Thoracic aorta (tissue), 2 donors: Measurements from ENCODE around the gene KIR2DL1. TPM values are rescaled to one million over a fixed set of nuclear protein-coding genes. Genes with fewer than 3 reads are reported as not detected.
"Not testable (repeated sequence)": the region's sequence is repeated elsewhere in the genome, so short reads cannot be mapped to it uniquely, and the experiment has no call there.

Experiments used
- ATAC-seq: fragments of 150-250 bp; one replicate; pipeline ENCODE4 v1.8.0; 2017; ENCODE audit warnings: low read depth; ENCODE audit not compliant: insufficient number of reproducible peaks, low FRiP score
- DNase-seq: peaks from one replicate; pipeline ENCODE4 v3.0.0-alpha.2; 2020; ENCODE audit warnings: low spot score
- H3K27ac ChIP-seq, 2 donors: fragments of 200-600 bp; sonication (generic); 1 replicate in 1 of 2; 2 replicates in 1 of 2; pipeline ENCODE4 v1.5.1; 2016; ENCODE audit warnings: mild to moderate bottlenecking in 2 of 2, moderate library complexity in 2 of 2
- H3K27me3 ChIP-seq: fragments of 200-600 bp; sonication (generic); replicated peaks from 2 replicates; pipeline ENCODE4 v1.6.0; 2016; ENCODE audit warnings: mild to moderate bottlenecking; ENCODE audit not compliant: insufficient read depth
- H3K36me3 ChIP-seq: fragments of 200-600 bp; sonication (generic); one replicate; pipeline ENCODE4 v1.5.1; 2016
- H3K4me1 ChIP-seq, 2 donors: fragments of 200-600 bp; sonication (generic); 1 replicate in 1 of 2; 2 replicates in 1 of 2; pipeline versions ENCODE4 v1.5.1 to v1.6.0; 2016; ENCODE audit warnings: low read depth in 2 of 2, mild to moderate bottlenecking in 1 of 2; ENCODE audit not compliant: control insufficient read depth in 1 of 2
- H3K4me3 ChIP-seq: fragments of 200-600 bp; sonication (generic); 2 replicates; pipeline ENCODE4 v1.5.1; 2016; ENCODE audit warnings: mild to moderate bottlenecking
- H3K9me3 ChIP-seq: fragments of 200-600 bp; sonication (generic); 2 replicates; pipeline ENCODE4 v1.5.1; 2016
- CTCF ChIP-seq: fragments of 200-600 bp; sonication (generic); IDR thresholded peaks from one replicate; pipeline ENCODE4 v1.5.1; 2019; ENCODE audit warnings: antibody characterized with exemption
- total RNA-seq, 2 donors: library from RNA; depleted of rRNA; stranded (reverse); fragments of >200 nt; gene quantifications; one replicate each; pipeline versions ENCODE4 v1.1.0 to v1.2.3, GENCODE V29; 2016

Gene KIR2DL1
- total RNA-seq, 2 donors from 2014 or later: not detected

DNA sequence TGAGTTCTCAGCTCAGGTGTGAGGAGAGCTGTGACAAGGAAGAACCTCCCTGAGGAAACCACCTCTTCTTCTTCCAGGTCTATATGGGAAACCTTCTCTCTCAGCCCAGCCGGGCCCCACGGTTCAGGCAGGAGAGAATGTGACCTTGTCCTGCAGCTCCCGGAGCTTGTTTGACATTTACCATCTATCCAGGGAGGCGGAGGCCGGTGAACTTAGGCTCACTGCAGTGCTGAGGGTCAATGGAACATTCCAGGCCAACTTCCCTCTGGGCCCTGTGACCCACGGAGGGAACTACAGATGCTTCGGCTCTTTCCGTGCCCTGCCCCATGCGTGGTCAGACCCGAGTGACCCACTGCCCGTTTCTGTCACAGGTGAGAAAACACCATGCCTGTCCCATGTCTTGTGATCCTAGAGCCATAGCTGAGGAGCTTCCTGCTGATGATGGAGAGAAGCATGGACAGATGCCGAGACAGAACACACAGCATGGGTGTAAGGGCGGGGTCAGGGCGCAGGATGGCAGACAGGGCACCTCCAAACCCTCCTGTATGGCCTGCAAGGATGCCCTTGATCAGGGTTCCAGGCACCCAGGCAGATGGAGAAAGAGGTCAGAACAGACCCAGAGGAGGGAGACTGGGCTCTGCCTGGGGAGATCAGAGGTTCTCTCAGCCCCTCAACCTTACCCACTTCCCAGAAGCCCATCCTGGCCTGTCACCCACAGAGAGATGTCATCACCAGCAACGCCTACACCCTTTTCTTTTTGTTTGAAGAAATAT, 40.0 kb upstream of the KIR2DL1 start:
- TF ChIP-seq CTCF: no peak
- DNase-seq (no peak), ATAC-seq (no peak)
- Histone ChIP-seq H3K9me3 (no peaks in the 10 kb centered on the region), H3K27ac (no peak overlapping the region), H3K27me3 (no peaks in the 10 kb centered on the region), H3K36me3 (no peaks in the 10 kb centered on the region), H3K4me3 (no peak overlapping the region), H3K4me1 (no peaks in the 10 kb centered on the region)

DNA sequence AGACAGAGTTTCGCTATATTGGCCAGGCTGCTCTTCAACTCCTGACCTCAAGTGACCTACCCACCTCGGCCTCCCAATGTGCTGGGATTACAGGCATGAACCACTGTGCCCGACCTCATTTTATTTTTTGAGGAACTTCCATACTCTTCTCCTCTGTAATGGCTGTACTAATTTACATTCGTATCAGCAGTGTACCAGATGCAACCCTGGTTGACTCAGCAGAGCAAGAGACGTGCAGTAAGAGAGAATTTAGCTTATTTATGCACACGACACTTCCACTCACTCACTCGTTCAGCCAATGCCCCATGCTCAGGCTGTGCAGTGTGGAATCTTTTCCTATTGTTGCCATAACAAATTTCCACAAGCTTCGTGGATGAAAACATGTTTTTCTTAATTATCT, 38.4 kb upstream of the KIR2DL1 start:
- no peaks in the 10 kb centered on the region for H3K4me1 ChIP-seq
- no peaks in the 10 kb centered on the region for H3K36me3 ChIP-seq
- H3K27ac ChIP-seq: no peak overlapping the region
- TF ChIP-seq CTCF: no peak
- ATAC-seq (no peak), DNase-seq (no peak)
- no peaks in the 10 kb centered on the region for H3K27me3 ChIP-seq
- H3K4me3 ChIP-seq: no peak overlapping the region
- H3K9me3 ChIP-seq: no peaks in the 10 kb centered on the region

DNA sequence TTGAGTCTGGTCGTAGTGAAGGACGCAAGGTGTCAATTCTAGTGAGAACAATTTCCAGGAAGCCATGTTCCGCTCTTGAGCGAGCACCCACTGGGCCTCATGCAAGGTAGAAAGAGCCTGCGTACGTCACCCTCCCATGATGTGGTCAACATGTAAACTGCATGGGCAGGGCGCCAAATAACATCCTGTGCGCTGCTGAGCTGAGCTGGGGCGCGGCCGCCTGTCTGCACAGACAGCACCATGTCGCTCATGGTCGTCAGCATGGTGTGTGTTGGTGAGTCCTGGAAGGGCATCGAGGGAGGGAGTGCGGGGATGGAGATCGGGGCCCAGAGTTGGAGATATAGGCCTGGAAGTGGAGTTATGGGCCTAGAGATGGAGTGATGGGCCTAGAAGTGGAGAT, 31.3 kb upstream of the KIR2DL1 start, which contains the start of gene KIR2DL3:
Gene KIR2DL3 (plus strand): TSS at position 208 of the 400 bp plus-strand sequence. CDS start 33 bp downstream, at position 241.
- H3K27me3 ChIP-seq, DNase-seq, ATAC-seq, H3K4me1 ChIP-seq, H3K36me3 ChIP-seq, H3K27ac ChIP-seq, H3K9me3 ChIP-seq, H3K4me3 ChIP-seq: not testable (repeated sequence)

DNA sequence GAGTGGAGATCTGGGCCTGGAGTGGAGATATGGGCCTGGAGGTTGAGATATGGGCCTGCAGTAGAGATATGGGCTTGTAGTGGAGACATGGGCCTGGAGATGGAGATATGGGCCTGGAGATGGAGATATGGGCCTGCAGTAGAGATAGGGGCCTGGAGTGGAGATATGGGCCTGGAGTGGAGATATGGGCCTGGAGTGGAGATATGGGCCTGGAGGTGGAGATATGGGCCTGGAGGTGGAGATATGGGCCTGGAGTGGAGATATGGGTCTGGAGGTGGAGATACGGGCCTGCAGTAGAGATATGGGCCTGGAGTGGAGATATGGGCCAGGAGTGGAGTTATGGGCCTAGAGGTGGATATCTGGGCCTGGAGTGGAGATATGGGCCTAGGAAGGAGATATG, 30.9 kb upstream of the KIR2DL1 start:
- H3K27me3 ChIP-seq: no peaks in the 10 kb centered on the region
- ATAC-seq: no peak
- no peaks in the 10 kb centered on the region for H3K9me3 ChIP-seq

DNA sequence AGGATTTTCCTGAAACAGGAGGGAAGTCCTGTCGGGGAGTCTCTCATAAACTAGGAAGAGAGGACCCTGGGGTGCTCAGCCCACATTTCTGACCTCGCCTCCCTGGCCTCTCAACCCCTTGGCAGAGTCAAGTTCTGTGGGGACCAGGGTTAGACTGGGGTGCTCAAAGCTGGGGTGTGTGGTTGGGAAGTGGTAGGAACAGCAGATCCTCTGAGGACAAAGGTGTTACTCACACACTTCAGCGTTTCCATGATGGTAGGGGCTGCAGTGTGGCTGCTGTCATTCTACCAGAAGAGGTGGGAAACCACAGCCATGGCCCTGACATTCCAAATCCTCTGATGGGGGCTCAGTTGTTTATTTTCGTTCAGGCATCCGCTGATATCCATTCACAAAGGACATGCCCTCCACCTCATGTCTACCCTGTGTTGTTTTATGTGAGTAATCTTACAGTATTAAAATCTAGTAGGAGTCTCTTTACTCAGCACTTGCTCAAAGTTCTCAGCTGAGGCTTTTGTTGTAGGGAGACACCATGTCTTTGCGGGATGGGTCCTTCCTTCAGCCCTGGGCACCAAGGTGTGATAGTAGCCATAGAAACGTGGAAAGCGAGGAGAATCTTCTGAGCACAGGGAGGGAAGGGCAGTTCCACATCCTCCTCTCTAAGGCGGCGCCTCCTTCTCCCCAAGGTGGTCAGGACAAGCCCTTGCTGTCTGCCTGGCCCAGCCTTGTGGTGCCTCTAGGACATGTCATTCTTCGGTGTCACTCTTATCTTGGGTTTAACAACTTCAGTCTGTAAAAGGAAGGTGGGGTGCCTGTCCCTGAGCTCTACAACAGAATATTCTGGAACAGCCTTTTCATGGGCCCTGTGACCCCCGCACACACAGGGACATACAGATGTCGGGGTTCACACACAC, 29.8 kb upstream of the KIR2DL1 start:
- Histone ChIP-seq H3K36me3 (no peaks in the 10 kb centered on the region), H3K4me3 (no peak overlapping the region), H3K27ac (no peak overlapping the region), H3K9me3 (no peaks in the 10 kb centered on the region), H3K4me1 (no peaks in the 10 kb centered on the region), H3K27me3 (no peaks in the 10 kb centered on the region)
- TF ChIP-seq CTCF: no peak
- DNase-seq (no peak), ATAC-seq (no peak)

More for the DNA sequence above, 30.9 kb upstream of the KIR2DL1 start:
- no peak for TF ChIP-seq CTCF
- Histone ChIP-seq H3K27ac (no peak overlapping the region), H3K36me3 (no peaks in the 10 kb centered on the region), H3K4me3 (no peak overlapping the region), H3K4me1 (no peaks in the 10 kb centered on the region)
- no peak for DNase-seq

- H3K27ac ChIP-seq, DNase-seq, H3K9me3 ChIP-seq, ATAC-seq, H3K36me3 ChIP-seq, H3K27me3 ChIP-seq, H3K4me1 ChIP-seq, H3K4me3 ChIP-seq: not testable (repeated sequence)
Observed at GRCh38 chr19:54741950-54742349, 27.6 kb upstream of the KIR2DL1 start.

- not testable (repeated sequence) for H3K4me1 ChIP-seq, DNase-seq, H3K27me3 ChIP-seq, ATAC-seq, H3K36me3 ChIP-seq, H3K4me3 ChIP-seq, H3K9me3 ChIP-seq, H3K27ac ChIP-seq
Observed at GRCh38 chr19:54744080-54744479, 25.5 kb upstream of the KIR2DL1 start.

DNA sequence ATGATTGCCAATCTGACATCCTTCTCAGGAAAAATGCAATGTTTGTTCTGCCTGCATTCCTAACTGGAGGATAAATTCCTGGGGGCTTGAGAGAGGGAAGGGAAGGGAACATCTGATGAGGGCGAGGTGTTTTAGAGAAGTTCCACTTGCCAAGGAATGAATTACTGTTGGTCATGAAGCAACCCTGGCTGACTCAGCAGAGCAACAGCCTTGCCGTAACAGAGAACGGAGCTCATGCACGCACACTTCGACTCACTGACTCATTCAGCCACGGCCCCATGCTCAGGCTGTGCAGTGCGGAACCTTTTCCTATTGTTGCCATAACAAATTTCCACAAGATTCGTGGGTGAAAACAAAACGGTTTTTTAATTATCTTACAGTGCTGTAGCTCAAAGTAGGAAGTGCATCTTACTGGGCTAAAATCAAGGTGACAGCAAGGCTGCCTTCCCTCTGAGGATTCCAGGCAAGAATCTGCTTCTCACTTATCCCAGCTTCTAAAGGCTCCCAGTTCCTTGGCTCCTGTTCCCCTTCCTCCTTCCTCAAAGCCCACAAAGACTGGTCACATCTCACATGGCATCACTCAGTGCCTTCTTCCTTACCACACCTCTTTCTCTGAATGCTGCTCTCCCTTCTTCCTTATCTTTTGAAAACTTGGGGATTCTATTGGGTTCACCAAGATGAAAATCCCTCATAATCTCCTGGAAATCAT, 21.8 kb upstream of the KIR2DL1 start:
- not testable (repeated sequence) for DNase-seq, ATAC-seq, H3K4me3 ChIP-seq, H3K27ac ChIP-seq, H3K36me3 ChIP-seq, H3K9me3 ChIP-seq, H3K27me3 ChIP-seq, H3K4me1 ChIP-seq
